ENCODE data around the gene PERM1. TPM values are rescaled to one million over a fixed set of nuclear protein-coding genes. Genes with fewer than 3 reads are reported as not detected.
"Not testable (repeated sequence)": the region's sequence is repeated elsewhere in the genome, so short reads cannot be mapped to it uniquely, and the experiment has no call there.

Gene PERM1
- total RNA-seq, 1 donor from 2014 or later: not detected

GRCh38 chr1:995665-996633 lies 14.1 kb upstream of the PERM1 start:
- H3K9me3 Mint-ChIP-seq: peaks cover 2% of the 10 kb centered on the region
- ATAC-seq (ENCODE audit: low read depth) (no peak), DNase-seq (no peak)
- peaks cover 25% of the 10 kb centered on the region for H3K27me3 Mint-ChIP-seq
- H3K4me3 Mint-ChIP-seq: no peak overlapping the region
- intact Hi-C loops (cut with micrococcal nuclease): no loop called here
- ChIA-PET CTCF (interaction anchor here (1.3 kb wide), 1 partner anchor 12 kb away, joined by 4 read pairs; no protein-coding TSS in a partner anchor), POLR2A (no interaction called here)
- H3K27ac Mint-ChIP-seq: peak overlapping the region; percentile 41
- H3K36me3 Mint-ChIP-seq (ENCODE audit: low read depth): no peaks in the 10 kb centered on the region
- no peak for TF ChIP-seq CTCF (IDR thresholded peaks at IDR 0.05)
- H3K4me1 Mint-ChIP-seq: peaks cover 12% of the 10 kb centered on the region

- peaks cover 23% of the 10 kb centered on the region for H3K27me3 Mint-ChIP-seq
- H3K36me3 Mint-ChIP-seq (ENCODE audit: low read depth); H3K4me3 Mint-ChIP-seq; ATAC-seq (ENCODE audit: low read depth); H3K27ac Mint-ChIP-seq; H3K9me3 Mint-ChIP-seq; intact Hi-C loops (cut with micrococcal nuclease); CTCF ChIA-PET; DNase-seq; H3K4me1 Mint-ChIP-seq; POLR2A ChIA-PET: not testable (repeated sequence)
These were observed 12.7 kb upstream of the PERM1 start for GRCh38 chr1:994546-994945.

- H3K9me3 Mint-ChIP-seq: peaks cover 2% of the 10 kb centered on the region
- POLR2A ChIA-PET: no interaction called here
- ATAC-seq (ENCODE audit: low read depth) (no peak), DNase-seq (no peak)
- no peak overlapping the region for H3K27ac Mint-ChIP-seq
- TF ChIP-seq CTCF (IDR thresholded peaks at IDR 0.05): no peak
- no peak overlapping the region for H3K4me3 Mint-ChIP-seq
- H3K4me1 Mint-ChIP-seq: peaks cover 6% of the 10 kb centered on the region
- CTCF ChIA-PET: interaction anchor here (1.5 kb wide), 1 partner anchor 9 kb away, joined by 3 read pairs; no protein-coding TSS in a partner anchor
- intact Hi-C loops (cut with micrococcal nuclease): no loop called here
- no peaks in the 10 kb centered on the region for H3K36me3 Mint-ChIP-seq (ENCODE audit: low read depth)
- H3K27me3 Mint-ChIP-seq: peaks cover 28% of the 10 kb centered on the region
These were observed 11.6 kb upstream of the PERM1 start for GRCh38 chr1:993379-993995.

GRCh38 chr1:992362-992761 lies 10.5 kb upstream of the PERM1 start:
- DNase-seq (no peak), ATAC-seq (ENCODE audit: low read depth) (no peak)
- CTCF ChIA-PET: interaction anchor here (0.9 to 1.5 kb wide), 2 partner anchors 8 to 10 kb away, joined by 3 to 4 read pairs; no protein-coding TSS in a partner anchor
- Mint-ChIP-seq H3K27ac (no peak overlapping the region), H3K9me3 (peaks cover 2% of the 10 kb centered on the region), H3K4me3 (no peak overlapping the region), H3K36me3 (ENCODE audit: low read depth) (no peaks in the 10 kb centered on the region), H3K27me3 (peaks cover 32% of the 10 kb centered on the region), H3K4me1 (peaks cover 6% of the 10 kb centered on the region)
- intact Hi-C loops (cut with micrococcal nuclease): no loop called here
- TF ChIP-seq CTCF (IDR thresholded peaks at IDR 0.05): no peak
- POLR2A ChIA-PET: no interaction called here

GRCh38 chr1:991895-992294 lies 10.0 kb upstream of the PERM1 start:
- peaks cover 6% of the 10 kb centered on the region for H3K4me1 Mint-ChIP-seq
- H3K27me3 Mint-ChIP-seq: peaks cover 28% of the 10 kb centered on the region
- no peak overlapping the region for H3K4me3 Mint-ChIP-seq
- H3K36me3 Mint-ChIP-seq (ENCODE audit: low read depth): no peaks in the 10 kb centered on the region
- ATAC-seq (ENCODE audit: low read depth) (no peak), DNase-seq (no peak)
- no peak for TF ChIP-seq CTCF (IDR thresholded peaks at IDR 0.05)
- POLR2A ChIA-PET: no interaction called here
- intact Hi-C loops (cut with micrococcal nuclease): no loop called here
- no peak overlapping the region for H3K27ac Mint-ChIP-seq
- CTCF ChIA-PET: interaction anchor here (0.9 to 1.5 kb wide), 2 partner anchors 7 to 11 kb away, joined by 3 to 4 read pairs; no protein-coding TSS in a partner anchor
- H3K9me3 Mint-ChIP-seq: peaks cover 2% of the 10 kb centered on the region

GRCh38 chr1:991275-991674 lies 9.4 kb upstream of the PERM1 start:
- not testable (repeated sequence) for ATAC-seq (ENCODE audit: low read depth); H3K27ac Mint-ChIP-seq; H3K36me3 Mint-ChIP-seq (ENCODE audit: low read depth)

GRCh38 chr1:988061-988460 lies 6.2 kb upstream of the PERM1 start:
- H3K9me3 Mint-ChIP-seq; H3K4me3 Mint-ChIP-seq; H3K4me1 Mint-ChIP-seq; intact Hi-C loops (cut with micrococcal nuclease); H3K27ac Mint-ChIP-seq; H3K36me3 Mint-ChIP-seq (ENCODE audit: low read depth); ATAC-seq (ENCODE audit: low read depth); POLR2A ChIA-PET; DNase-seq: not testable (repeated sequence)
- CTCF ChIA-PET: interaction anchor here (1.0 kb wide), 1 partner anchor 304 kb away, joined by 3 read pairs; no protein-coding TSS in a partner anchor
- peaks cover 27% of the 10 kb centered on the region for H3K27me3 Mint-ChIP-seq

More at GRCh38 chr1:991275-991674, 9.4 kb upstream of the PERM1 start:
- H3K4me3 Mint-ChIP-seq; POLR2A ChIA-PET; intact Hi-C loops (cut with micrococcal nuclease); CTCF ChIA-PET; H3K4me1 Mint-ChIP-seq; DNase-seq; H3K9me3 Mint-ChIP-seq: not testable (repeated sequence)
- peaks cover 30% of the 10 kb centered on the region for H3K27me3 Mint-ChIP-seq
